VCaP (cell line): ENCODE results near the gene COQ10A.

Source experiments
- H3K27ac ChIP-seq: fragments of 450-650 bp; 2 replicates; pipeline ENCODE4 v1.5.1; 2017
- TF ChIP-seq, protein P1 (sequence below): fragments of 450-650 bp; conservative IDR thresholded peaks from 2 replicates; pipeline ENCODE4 v1.5.1; 2017; ENCODE audit warnings: mild to moderate bottlenecking, moderate library complexity

COQ10A gene

DNA sequence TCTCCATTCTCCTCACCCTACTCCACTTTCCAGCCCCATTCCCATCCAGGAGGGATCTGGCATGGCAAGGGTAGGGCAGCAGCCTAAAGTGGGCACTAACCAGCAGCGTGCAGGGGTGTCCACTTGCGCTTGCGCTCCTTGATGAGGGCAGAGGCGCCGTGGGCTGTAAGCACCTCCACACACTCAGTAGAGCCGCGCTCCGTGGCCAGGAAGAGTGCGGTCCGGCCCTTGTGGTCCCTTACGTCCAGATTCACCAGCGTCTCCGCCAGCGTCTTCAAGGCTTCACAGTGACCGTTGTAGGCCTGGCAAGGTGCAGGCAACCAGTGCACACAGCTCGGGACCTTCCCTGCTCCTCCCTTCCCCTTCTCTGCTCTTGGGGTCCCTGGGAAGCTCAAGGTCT, 18.8 kb upstream of the COQ10A start:
- TF ChIP-seq, protein P1, sequence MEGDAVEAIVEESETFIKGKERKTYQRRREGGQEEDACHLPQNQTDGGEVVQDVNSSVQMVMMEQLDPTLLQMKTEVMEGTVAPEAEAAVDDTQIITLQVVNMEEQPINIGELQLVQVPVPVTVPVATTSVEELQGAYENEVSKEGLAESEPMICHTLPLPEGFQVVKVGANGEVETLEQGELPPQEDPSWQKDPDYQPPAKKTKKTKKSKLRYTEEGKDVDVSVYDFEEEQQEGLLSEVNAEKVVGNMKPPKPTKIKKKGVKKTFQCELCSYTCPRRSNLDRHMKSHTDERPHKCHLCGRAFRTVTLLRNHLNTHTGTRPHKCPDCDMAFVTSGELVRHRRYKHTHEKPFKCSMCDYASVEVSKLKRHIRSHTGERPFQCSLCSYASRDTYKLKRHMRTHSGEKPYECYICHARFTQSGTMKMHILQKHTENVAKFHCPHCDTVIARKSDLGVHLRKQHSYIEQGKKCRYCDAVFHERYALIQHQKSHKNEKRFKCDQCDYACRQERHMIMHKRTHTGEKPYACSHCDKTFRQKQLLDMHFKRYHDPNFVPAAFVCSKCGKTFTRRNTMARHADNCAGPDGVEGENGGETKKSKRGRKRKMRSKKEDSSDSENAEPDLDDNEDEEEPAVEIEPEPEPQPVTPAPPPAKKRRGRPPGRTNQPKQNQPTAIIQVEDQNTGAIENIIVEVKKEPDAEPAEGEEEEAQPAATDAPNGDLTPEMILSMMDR, result no peak
- H3K27ac ChIP-seq, result no peak overlapping the region

DNA sequence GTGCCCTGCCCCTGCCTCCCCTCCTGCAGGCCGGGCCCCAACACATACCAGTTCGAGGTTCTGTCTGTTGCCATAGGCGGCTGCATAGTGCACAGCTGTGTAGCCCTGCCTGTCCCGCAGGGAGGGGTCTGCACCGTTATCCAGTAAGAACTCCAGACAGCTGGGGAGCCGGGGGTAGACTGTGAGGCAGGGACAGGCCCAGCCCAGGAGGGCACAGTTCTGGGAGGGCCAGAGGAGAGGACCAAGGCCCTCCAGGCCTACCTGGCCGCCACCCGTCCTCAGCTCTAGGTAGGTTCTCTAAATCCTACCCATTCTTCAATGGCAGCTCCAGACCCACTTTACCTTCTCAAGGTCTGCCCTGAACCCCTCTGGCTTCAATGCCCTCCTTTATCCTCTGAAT, 18.0 kb upstream of the COQ10A start:
- H3K27ac ChIP-seq, result no peak overlapping the region
- TF ChIP-seq, protein P1, result no peak

DNA sequence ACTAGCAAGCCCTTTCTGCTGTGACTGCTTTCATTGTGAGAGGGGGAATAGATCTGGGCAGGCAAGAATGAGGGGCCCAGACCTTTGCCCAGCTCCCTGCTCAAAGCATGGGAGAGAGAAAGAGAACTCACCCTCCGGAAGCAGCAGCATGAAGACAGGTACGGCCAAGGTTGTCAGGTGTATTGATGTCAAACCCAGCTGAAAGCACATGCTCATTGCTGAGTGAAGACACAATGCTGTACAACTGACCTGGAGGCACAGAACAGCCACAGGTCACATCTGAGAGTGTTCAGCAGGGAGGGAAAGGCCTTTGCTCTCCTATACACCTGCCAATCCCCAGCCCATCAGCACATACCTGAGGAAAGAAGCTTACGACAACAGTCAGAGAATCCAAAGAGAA, 14.1 kb upstream of the COQ10A start:
- no peak overlapping the region for H3K27ac ChIP-seq
- TF ChIP-seq, protein P1, result no peak

DNA sequence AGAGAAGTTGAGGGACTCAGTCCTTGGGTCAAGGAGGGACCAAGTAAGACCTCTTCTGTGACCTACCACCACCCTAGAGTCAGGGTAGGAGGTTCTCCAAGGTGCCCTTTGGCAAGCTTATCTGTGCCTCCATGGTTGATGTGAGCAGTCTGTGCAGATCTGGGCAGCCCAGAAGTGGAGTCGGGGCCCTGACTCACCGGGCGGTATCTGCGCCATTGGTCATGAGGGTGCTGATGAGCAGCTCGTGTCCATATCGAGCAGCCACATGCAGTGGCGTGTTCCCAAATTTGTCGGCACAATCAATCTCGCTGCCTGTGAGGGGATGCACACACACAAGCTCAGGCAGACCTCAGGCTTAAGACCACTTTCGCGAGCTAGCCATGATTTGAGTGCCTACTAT, 13.7 kb upstream of the COQ10A start:
- TF ChIP-seq, protein P1, result no peak
- H3K27ac ChIP-seq, result no peak overlapping the region

DNA sequence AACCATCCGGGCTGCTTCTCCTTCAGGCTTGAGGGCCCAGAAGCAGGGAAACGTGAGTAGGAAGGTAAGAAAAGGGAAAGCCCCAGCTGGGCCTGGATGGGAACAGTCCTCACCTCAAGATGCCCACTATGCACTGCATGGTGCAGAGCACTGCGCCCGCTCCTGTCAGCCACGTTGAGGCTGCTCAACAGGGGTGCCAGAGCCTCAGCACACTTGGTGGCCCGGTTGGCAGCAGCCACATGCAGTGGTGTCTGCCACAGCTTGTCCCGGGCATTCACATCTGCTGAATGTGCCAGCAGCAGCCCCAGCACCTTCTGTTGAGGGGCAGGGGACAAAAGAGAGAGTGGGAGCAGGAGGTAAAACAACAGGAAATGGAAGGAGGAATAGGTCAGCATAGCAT, 11.1 kb upstream of the COQ10A start:
- H3K27ac ChIP-seq, result peak overlapping the region; percentile 87; the same call in 1 of the 2 replicates
- TF ChIP-seq, protein P1, result no peak

DNA sequence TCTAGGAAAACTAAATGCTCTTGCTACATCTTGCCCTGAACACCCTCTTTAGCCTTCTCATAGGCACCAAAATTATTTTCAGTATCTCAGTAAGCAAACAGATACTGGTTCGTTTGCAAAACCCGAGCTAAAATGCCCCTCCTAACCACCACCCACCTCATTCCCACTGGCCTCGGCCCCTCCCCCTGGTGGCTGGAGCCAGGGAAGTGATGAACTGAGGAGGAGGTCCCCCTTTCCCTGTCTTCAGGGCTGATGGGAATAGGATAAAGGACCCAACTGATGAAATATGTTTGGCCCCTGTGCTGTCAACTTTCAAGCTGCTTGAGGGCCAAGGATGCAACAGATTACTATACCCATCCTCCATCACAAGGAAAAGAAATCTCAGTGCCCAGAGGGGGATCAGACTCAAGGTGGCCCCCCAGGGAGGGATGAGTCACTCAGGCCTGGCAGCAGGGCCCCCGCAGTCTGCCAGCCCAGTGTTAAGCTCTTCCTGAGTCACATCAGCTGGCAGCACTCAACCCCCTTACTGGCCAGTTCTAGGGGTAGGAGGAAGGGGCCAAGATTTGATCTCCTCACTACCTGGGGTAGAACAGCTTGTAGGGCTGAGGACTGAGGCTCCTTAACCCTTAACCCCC, 10.3 kb upstream of the COQ10A start:
- peak overlapping the region; percentile 87 for H3K27ac ChIP-seq
- TF ChIP-seq, protein P1, result no peak

DNA sequence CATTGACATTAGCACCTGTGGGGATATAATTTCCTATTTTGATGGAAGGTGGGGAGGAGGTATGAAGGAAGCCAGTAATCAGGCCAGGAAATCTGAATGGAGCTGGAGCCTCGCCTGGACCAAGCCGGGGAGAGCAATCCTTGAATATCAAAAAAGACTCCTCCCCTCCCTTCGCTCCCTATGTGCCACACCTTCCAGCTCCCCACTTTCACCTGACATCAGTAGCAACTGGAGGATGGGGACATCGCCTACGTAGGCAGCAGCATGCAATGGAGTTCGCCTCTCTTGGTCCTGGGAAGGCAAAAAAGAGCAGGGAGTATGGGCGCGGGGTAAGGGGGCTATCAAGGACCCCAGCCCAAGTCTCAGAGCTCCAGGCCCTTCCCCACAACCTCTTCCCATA, 9.7 kb upstream of the COQ10A start:
- H3K27ac ChIP-seq, result peak overlapping the region; percentile 87
- TF ChIP-seq, protein P1, result no peak
